ENCODE data around the gene RAPGEF6. TPM values are rescaled to one million over a fixed set of nuclear protein-coding genes. Genes with fewer than 3 reads are reported as not detected.

The RAPGEF6 gene
- total RNA-seq, 1 experiment from 2014 or later = 26.1 TPM

GRCh38 chr5:131389096-131389868 lies 245.7 kb downstream of the RAPGEF6 start:
- no TSS peak for BruUV-seq (replicated peaks)
- TF ChIP-seq EZH2 (IDR thresholded peaks at IDR 0.05; ENCODE audit: borderline replicate concordance, low read depth, low read length, poor library complexity, severe bottlenecking) = no peak
- no peak for TF ChIP-seq CTCF (conservative IDR thresholded peaks at IDR 0.05; ENCODE audit: low read depth, low read length)
- Histone ChIP-seq H3K36me3 (ENCODE audit: insufficient read depth, low read length, poor library complexity, severe bottlenecking) (peaks cover 27% of the 10 kb centered on the region), H3K27me3 (replicated peaks; ENCODE audit: insufficient read depth, low read depth, low read length, poor library complexity) (no peaks in the 10 kb centered on the region), H3K9me3 (ENCODE audit: low read depth, low read length, poor library complexity, severe bottlenecking) (no peaks in the 10 kb centered on the region), H3K4me3 (ENCODE audit: low read depth, low read length, poor library complexity, severe bottlenecking) (no peak overlapping the region), H3K27ac (ENCODE audit: low read depth, low read length, poor library complexity, severe bottlenecking) (no peak overlapping the region), H3K4me1 (ENCODE audit: insufficient read depth, low read length, poor library complexity, severe bottlenecking) (peaks cover 3% of the 10 kb centered on the region)
- POLR2A ChIA-PET (ENCODE audit: low non-redundant PET) = no interaction called here
- intact Hi-C loops (cut with micrococcal nuclease; ENCODE audit: unreplicated experiment) = no loop called here
- CTCF ChIA-PET = no interaction called here
- DNase-seq (ENCODE audit: low spot score) = no peak

GRCh38 chr5:131387255-131387654 lies 247.8 kb downstream of the RAPGEF6 start:
- Histone ChIP-seq H3K4me1 (ENCODE audit: insufficient read depth, low read length, poor library complexity, severe bottlenecking) (peaks cover 6% of the 10 kb centered on the region), H3K4me3 (ENCODE audit: low read depth, low read length, poor library complexity, severe bottlenecking) (no peak overlapping the region), H3K27ac (ENCODE audit: low read depth, low read length, poor library complexity, severe bottlenecking) (no peak overlapping the region), H3K27me3 (replicated peaks; ENCODE audit: insufficient read depth, low read depth, low read length, poor library complexity) (no peaks in the 10 kb centered on the region), H3K9me3 (ENCODE audit: low read depth, low read length, poor library complexity, severe bottlenecking) (no peaks in the 10 kb centered on the region), H3K36me3 (ENCODE audit: insufficient read depth, low read length, poor library complexity, severe bottlenecking) (peaks cover 6% of the 10 kb centered on the region)
- ChIA-PET POLR2A (ENCODE audit: low non-redundant PET) (no interaction called here), CTCF (no interaction called here)
- intact Hi-C loops (cut with micrococcal nuclease; ENCODE audit: unreplicated experiment) = no loop called here
- no peak for DNase-seq (ENCODE audit: low spot score)
- no TSS peak for BruUV-seq (replicated peaks)
- TF ChIP-seq EZH2 (IDR thresholded peaks at IDR 0.05; ENCODE audit: borderline replicate concordance, low read depth, low read length, poor library complexity, severe bottlenecking) (no peak), CTCF (conservative IDR thresholded peaks at IDR 0.05; ENCODE audit: low read depth, low read length) (no peak)

GRCh38 chr5:131386779-131387178 lies 248.2 kb downstream of the RAPGEF6 start:
- Histone ChIP-seq H3K4me1 (ENCODE audit: insufficient read depth, low read length, poor library complexity, severe bottlenecking) (peaks cover 11% of the 10 kb centered on the region), H3K36me3 (ENCODE audit: insufficient read depth, low read length, poor library complexity, severe bottlenecking) (peaks cover 2% of the 10 kb centered on the region), H3K9me3 (ENCODE audit: low read depth, low read length, poor library complexity, severe bottlenecking) (no peaks in the 10 kb centered on the region), H3K27ac (ENCODE audit: low read depth, low read length, poor library complexity, severe bottlenecking) (no peak overlapping the region), H3K27me3 (replicated peaks; ENCODE audit: insufficient read depth, low read depth, low read length, poor library complexity) (no peaks in the 10 kb centered on the region), H3K4me3 (ENCODE audit: low read depth, low read length, poor library complexity, severe bottlenecking) (no peak overlapping the region)
- no peak for DNase-seq (ENCODE audit: low spot score)
- intact Hi-C loops (cut with micrococcal nuclease; ENCODE audit: unreplicated experiment) = no loop called here
- POLR2A ChIA-PET (ENCODE audit: low non-redundant PET) = no interaction called here
- BruUV-seq (replicated peaks) = no TSS peak
- CTCF ChIA-PET = no interaction called here
- no peak for TF ChIP-seq EZH2 (IDR thresholded peaks at IDR 0.05; ENCODE audit: borderline replicate concordance, low read depth, low read length, poor library complexity, severe bottlenecking)
- no peak for TF ChIP-seq CTCF (conservative IDR thresholded peaks at IDR 0.05; ENCODE audit: low read depth, low read length)

Data from A673 (cell line).